Measurements from ENCODE around the gene SLC9A3.

DNA sequence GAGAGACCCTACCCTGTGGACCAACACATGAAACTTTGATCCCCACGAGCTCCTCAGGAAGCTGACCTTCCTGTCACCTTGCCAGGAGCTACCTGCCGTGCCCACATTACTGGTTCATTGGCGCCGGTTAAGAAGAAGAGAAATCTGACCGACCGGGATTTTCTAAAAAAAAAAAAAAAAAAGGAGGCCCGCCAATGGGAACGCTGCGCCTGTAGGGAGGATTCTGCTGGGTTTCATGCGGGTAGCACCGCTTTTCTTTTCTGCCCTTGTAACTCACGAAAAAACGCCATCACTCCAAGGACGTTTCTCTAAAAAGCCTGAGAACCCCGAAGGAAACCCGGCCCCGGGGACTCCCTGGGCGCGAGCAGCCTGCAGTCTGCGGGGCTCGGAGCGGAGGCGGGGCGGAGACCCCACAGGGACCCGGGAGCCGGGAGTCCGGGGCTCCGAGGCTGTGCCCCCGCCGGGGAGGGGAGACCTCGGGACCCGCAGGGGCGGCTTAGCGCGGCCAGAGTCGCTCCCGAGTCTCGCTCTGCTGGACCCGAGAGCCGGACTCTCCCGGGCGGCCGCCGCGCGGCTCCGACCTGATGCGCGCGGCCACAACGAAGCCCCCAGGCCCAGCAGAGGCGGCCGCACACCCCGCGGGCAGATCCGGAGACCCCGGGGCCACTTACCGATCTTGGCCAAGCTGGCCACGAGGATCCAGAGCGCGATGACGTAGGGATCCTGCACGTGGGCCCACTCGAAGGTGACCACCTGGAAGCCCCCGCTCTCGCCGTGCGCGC is 617 bp downstream of the SLC9A3 start:
- no peak for TF ChIP-seq CTCF (IDR thresholded peaks at IDR 0.05; ENCODE audit: low read depth, low read length, poor library complexity, severe bottlenecking)
- no peak for TF ChIP-seq EZH2phosphoT487 (IDR thresholded peaks at IDR 0.05; ENCODE audit: borderline replicate concordance, low read length)
